HL-60 (cell line): ENCODE results near the gene DGKE.

Experiments
- DNase-seq, 2 experiments: peaks; one replicate each; pipeline ENCODE4 v3.0.0-alpha.2; 2010 to 2020; ENCODE audit warnings: low read depth in 1 of 2, low spot score in 1 of 2
- H3K27ac ChIP-seq: fragments of 250-450 bp; sonication (Bioruptor Pico); replicated peaks from 2 replicates; pipeline ENCODE4 v1.5.1; 2020; ENCODE audit warnings: mild to moderate bottlenecking, moderate library complexity
- H3K27me3 ChIP-seq: fragments of 250-450 bp; sonication (Bioruptor Pico); 2 replicates; pipeline ENCODE4 v1.5.1; 2021; ENCODE audit warnings: mild to moderate bottlenecking, moderate library complexity; ENCODE audit not compliant: insufficient read depth, poor library complexity, severe bottlenecking
- H3K4me3 ChIP-seq: replicated peaks from 2 replicates; pipeline ENCODE4 v1.5.1; 2011; ENCODE audit warnings: mild to moderate bottlenecking, control low read depth, low read length; ENCODE audit not compliant: insufficient read depth
- GABPA ChIP-seq: IDR thresholded peaks from 2 replicates; pipeline ENCODE4 v1.6.1; 2012; ENCODE audit warnings: low read depth
- POLR2AphosphoS5 ChIP-seq: IDR thresholded peaks from 2 replicates; pipeline ENCODE4 v1.6.1; 2012; ENCODE audit warnings: low read depth
- SPI1 ChIP-seq: IDR thresholded peaks from 2 replicates; pipeline ENCODE4 v1.6.1; 2012; ENCODE audit warnings: low read depth, mild to moderate bottlenecking, borderline replicate concordance
- TF ChIP-seq, protein P1 (sequence below): IDR thresholded peaks from one replicate; pipeline ENCODE4 v1.5.1; 2011; ENCODE audit warnings: low read length, control low read depth, inconsistent platforms; ENCODE audit not compliant: insufficient read depth
- TF ChIP-seq, protein P2 (sequence below): IDR thresholded peaks from 2 replicates; pipeline ENCODE4 v1.6.1; 2012; ENCODE audit warnings: low read depth; ENCODE audit not compliant: insufficient replicate concordance

DGKE gene

DNA sequence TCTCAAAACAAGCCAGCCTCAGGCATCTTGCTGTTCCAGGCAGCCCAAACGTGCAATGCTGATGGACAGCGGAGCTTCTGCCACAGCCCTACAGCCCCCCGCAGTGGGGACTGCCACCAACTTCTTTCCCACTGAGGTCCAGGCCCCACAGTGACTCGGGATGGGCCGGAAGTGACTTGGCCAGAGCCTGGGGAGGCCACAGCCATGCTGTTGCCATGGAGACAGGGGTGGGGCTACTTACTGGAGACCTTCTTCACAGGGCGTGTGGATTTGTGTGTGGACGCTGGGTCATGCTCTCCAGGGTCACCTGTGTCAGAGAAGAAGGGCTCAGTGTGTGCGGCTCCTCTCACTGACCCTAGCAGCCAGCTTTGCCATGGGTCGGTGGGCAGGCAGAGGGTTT is 64.9 kb downstream of the DGKE start:
- TF ChIP-seq GABPA: no peak
- TF ChIP-seq, protein P1, sequence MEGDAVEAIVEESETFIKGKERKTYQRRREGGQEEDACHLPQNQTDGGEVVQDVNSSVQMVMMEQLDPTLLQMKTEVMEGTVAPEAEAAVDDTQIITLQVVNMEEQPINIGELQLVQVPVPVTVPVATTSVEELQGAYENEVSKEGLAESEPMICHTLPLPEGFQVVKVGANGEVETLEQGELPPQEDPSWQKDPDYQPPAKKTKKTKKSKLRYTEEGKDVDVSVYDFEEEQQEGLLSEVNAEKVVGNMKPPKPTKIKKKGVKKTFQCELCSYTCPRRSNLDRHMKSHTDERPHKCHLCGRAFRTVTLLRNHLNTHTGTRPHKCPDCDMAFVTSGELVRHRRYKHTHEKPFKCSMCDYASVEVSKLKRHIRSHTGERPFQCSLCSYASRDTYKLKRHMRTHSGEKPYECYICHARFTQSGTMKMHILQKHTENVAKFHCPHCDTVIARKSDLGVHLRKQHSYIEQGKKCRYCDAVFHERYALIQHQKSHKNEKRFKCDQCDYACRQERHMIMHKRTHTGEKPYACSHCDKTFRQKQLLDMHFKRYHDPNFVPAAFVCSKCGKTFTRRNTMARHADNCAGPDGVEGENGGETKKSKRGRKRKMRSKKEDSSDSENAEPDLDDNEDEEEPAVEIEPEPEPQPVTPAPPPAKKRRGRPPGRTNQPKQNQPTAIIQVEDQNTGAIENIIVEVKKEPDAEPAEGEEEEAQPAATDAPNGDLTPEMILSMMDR: no peak
- no peak for TF ChIP-seq POLR2AphosphoS5
- TF ChIP-seq, protein P2, sequence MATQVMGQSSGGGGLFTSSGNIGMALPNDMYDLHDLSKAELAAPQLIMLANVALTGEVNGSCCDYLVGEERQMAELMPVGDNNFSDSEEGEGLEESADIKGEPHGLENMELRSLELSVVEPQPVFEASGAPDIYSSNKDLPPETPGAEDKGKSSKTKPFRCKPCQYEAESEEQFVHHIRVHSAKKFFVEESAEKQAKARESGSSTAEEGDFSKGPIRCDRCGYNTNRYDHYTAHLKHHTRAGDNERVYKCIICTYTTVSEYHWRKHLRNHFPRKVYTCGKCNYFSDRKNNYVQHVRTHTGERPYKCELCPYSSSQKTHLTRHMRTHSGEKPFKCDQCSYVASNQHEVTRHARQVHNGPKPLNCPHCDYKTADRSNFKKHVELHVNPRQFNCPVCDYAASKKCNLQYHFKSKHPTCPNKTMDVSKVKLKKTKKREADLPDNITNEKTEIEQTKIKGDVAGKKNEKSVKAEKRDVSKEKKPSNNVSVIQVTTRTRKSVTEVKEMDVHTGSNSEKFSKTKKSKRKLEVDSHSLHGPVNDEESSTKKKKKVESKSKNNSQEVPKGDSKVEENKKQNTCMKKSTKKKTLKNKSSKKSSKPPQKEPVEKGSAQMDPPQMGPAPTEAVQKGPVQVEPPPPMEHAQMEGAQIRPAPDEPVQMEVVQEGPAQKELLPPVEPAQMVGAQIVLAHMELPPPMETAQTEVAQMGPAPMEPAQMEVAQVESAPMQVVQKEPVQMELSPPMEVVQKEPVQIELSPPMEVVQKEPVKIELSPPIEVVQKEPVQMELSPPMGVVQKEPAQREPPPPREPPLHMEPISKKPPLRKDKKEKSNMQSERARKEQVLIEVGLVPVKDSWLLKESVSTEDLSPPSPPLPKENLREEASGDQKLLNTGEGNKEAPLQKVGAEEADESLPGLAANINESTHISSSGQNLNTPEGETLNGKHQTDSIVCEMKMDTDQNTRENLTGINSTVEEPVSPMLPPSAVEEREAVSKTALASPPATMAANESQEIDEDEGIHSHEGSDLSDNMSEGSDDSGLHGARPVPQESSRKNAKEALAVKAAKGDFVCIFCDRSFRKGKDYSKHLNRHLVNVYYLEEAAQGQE: no peak
- TF ChIP-seq SPI1: no peak
- no peak overlapping the region for H3K27ac ChIP-seq
- H3K4me3 ChIP-seq: no peak overlapping the region
- H3K27me3 ChIP-seq: no peaks in the 10 kb centered on the region
- no peak for DNase-seq

DNA sequence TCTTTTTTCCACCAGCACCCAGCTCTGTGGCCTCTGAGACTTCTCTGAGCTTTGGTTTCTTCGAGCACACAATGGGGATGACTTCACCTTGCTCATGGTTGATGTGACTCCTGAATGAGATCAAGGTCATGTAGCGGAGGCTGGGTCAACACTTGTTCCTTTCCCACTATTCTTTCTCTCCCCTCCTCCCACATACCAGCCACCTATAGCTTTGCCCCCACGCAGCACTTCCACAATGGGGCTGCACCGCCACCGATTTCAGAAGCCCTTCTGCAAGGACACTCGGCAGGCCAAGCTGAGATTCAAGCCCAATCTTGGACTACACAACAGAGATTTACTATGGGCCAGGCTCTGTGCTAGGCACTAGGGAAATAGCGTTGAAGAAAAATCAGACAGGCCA is 65.5 kb downstream of the DGKE start:
- TF ChIP-seq, protein P2: no peak
- no peak for TF ChIP-seq GABPA
- TF ChIP-seq POLR2AphosphoS5: no peak
- TF ChIP-seq, protein P1: no peak
- TF ChIP-seq SPI1: no peak
- Histone ChIP-seq H3K4me3 (no peak overlapping the region), H3K27me3 (no peaks in the 10 kb centered on the region), H3K27ac (no peak overlapping the region)
- DNase-seq: no peak

DNA sequence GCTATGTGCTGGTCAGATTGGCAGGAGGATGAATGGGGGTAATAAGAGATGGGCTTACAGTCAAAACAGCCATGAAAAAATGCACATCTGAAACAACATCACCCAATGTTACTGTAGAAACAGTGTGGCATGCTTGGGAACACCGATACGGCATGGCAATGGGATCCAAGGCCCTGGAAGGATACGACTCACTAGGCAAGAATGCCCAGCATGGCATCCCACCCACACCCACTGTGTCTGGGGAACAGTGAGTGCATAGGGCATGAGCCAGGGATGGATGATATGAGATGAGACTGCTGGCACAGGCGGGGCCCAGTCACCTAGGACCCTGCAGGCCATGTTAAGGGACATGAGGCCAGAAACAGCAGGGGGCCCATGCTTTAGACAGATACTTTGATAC is 68.4 kb downstream of the DGKE start:
- TF ChIP-seq, protein P1: no peak
- no peak for TF ChIP-seq GABPA
- no peak for TF ChIP-seq SPI1
- TF ChIP-seq, protein P2: no peak
- no peak; the same call in 1 of the 2 replicates for TF ChIP-seq POLR2AphosphoS5
- Histone ChIP-seq H3K27me3 (no peaks in the 10 kb centered on the region), H3K27ac (no peak overlapping the region), H3K4me3 (no peak overlapping the region)
- no peak for DNase-seq
